Activated T-helper 2 cell treated with anti-CD3 and anti-CD28 coated beads, Interferon-gamma antibody, Interleukin-2, Interleukin-4, amounts not matched to agents 10 μg/mL and 5 μg/mL and 100 μg/mL, durations not matched to agents 14 hours and 24 hours and 36 hours (primary cell): ENCODE data around the gene CRYBA2. TPM values are rescaled to one million over a fixed set of nuclear protein-coding genes. Genes with fewer than 3 reads are reported as not detected.

ENCODE experiments used
- DNase-seq: peaks from one replicate; pipeline ENCODE4 v3.0.0; 2021; ENCODE audit warnings: low spot score
- H3K27ac Mint-ChIP-seq: one replicate; pipeline ENCODE4 v1.8.0; 2021; ENCODE audit warnings: mixed read lengths
- H3K27me3 Mint-ChIP-seq: one replicate; pipeline ENCODE4 v1.8.0; 2021; ENCODE audit warnings: low read depth, mixed read lengths
- H3K36me3 Mint-ChIP-seq: one replicate; pipeline ENCODE4 v1.8.0; 2021; ENCODE audit warnings: low read depth, mixed read lengths
- H3K4me1 Mint-ChIP-seq: one replicate; pipeline ENCODE4 v1.8.0; 2021; ENCODE audit warnings: low read depth, mixed read lengths
- H3K4me3 Mint-ChIP-seq: one replicate; pipeline ENCODE4 v1.8.0; 2021; ENCODE audit warnings: low read depth, mild to moderate bottlenecking, moderate library complexity, mixed read lengths
- H3K9me3 Mint-ChIP-seq: one replicate; pipeline ENCODE4 v1.8.0; 2021; ENCODE audit warnings: mixed read lengths
- intact Hi-C: fragments of 100-400 bp; cut with micrococcal nuclease; formaldehyde crosslinking; loops from one replicate; pipeline ENCODE4 v1.15.1; 2023
- total RNA-seq: library from RNA; stranded (reverse); gene quantifications from 2 replicates; pipeline ENCODE4 v1.2.3, GENCODE V29; 2022

CRYBA2 gene
- total RNA-seq, 1 donor from 2014 or later: not detected

- DNase-seq: no peak
- H3K27ac Mint-ChIP-seq: no peak overlapping the region
- no peak overlapping the region for H3K4me3 Mint-ChIP-seq
- H3K36me3 Mint-ChIP-seq: no peaks in the 10 kb centered on the region
- H3K27me3 Mint-ChIP-seq: no peaks in the 10 kb centered on the region
- intact Hi-C loops: no loop called here
- no peaks in the 10 kb centered on the region for H3K9me3 Mint-ChIP-seq
- no peaks in the 10 kb centered on the region for H3K4me1 Mint-ChIP-seq
Observed at GRCh38 chr2:219019436-219019835, 26.2 kb upstream of the CRYBA2 start.

GRCh38 chr2:219018726-219019125 lies 25.5 kb upstream of the CRYBA2 start:
- no peak for DNase-seq
- no peaks in the 10 kb centered on the region for H3K27me3 Mint-ChIP-seq
- no peaks in the 10 kb centered on the region for H3K9me3 Mint-ChIP-seq
- no peaks in the 10 kb centered on the region for H3K36me3 Mint-ChIP-seq
- intact Hi-C loops: no loop called here
- H3K4me1 Mint-ChIP-seq: no peaks in the 10 kb centered on the region
- H3K27ac Mint-ChIP-seq: no peak overlapping the region
- no peak overlapping the region for H3K4me3 Mint-ChIP-seq

GRCh38 chr2:219018286-219018685 lies 25.1 kb upstream of the CRYBA2 start:
- Mint-ChIP-seq H3K4me1 (no peaks in the 10 kb centered on the region), H3K27me3 (no peaks in the 10 kb centered on the region), H3K36me3 (no peaks in the 10 kb centered on the region)

GRCh38 chr2:219017201-219017931 lies 24.1 kb upstream of the CRYBA2 start:
- Mint-ChIP-seq H3K36me3 (no peaks in the 10 kb centered on the region), H3K9me3 (no peaks in the 10 kb centered on the region), H3K27me3 (peaks cover 2% of the 10 kb centered on the region), H3K4me1 (no peaks in the 10 kb centered on the region), H3K27ac (no peak overlapping the region), H3K4me3 (no peak overlapping the region)
- no peak for DNase-seq
- intact Hi-C loops: no loop called here

More at GRCh38 chr2:219018286-219018685, 25.1 kb upstream of the CRYBA2 start:
- intact Hi-C loops: no loop called here
- no peak overlapping the region for H3K4me3 Mint-ChIP-seq
- H3K27ac Mint-ChIP-seq: no peak overlapping the region
- no peaks in the 10 kb centered on the region for H3K9me3 Mint-ChIP-seq
- no peak for DNase-seq

- Mint-ChIP-seq H3K36me3 (no peaks in the 10 kb centered on the region), H3K27ac (no peak overlapping the region)
Observed at GRCh38 chr2:219016721-219017120, 23.5 kb upstream of the CRYBA2 start.

GRCh38 chr2:219010873-219011272 lies 17.7 kb upstream of the CRYBA2 start:
- Mint-ChIP-seq H3K36me3 (no peaks in the 10 kb centered on the region), H3K4me3 (no peak overlapping the region), H3K9me3 (no peaks in the 10 kb centered on the region), H3K4me1 (no peaks in the 10 kb centered on the region), H3K27ac (no peak overlapping the region), H3K27me3 (peaks cover 11% of the 10 kb centered on the region)
- intact Hi-C loops: no loop called here
- DNase-seq: no peak

More at GRCh38 chr2:219016721-219017120, 23.5 kb upstream of the CRYBA2 start:
- Mint-ChIP-seq H3K4me3 (no peak overlapping the region), H3K4me1 (no peaks in the 10 kb centered on the region), H3K27me3 (peaks cover 2% of the 10 kb centered on the region), H3K9me3 (no peaks in the 10 kb centered on the region)
- intact Hi-C loops: no loop called here
- no peak for DNase-seq

GRCh38 chr2:219010162-219010756 lies 17.0 kb upstream of the CRYBA2 start:
- DNase-seq: no peak

GRCh38 chr2:219009294-219009693 lies 16.1 kb upstream of the CRYBA2 start:
- H3K9me3 Mint-ChIP-seq: no peaks in the 10 kb centered on the region
- H3K27me3 Mint-ChIP-seq: peaks cover 23% of the 10 kb centered on the region
- H3K4me3 Mint-ChIP-seq: no peak overlapping the region
- H3K36me3 Mint-ChIP-seq: no peaks in the 10 kb centered on the region
- intact Hi-C loops: no loop called here
- no peak overlapping the region for H3K27ac Mint-ChIP-seq
- DNase-seq: no peak
- no peaks in the 10 kb centered on the region for H3K4me1 Mint-ChIP-seq

More at GRCh38 chr2:219010162-219010756, 17.0 kb upstream of the CRYBA2 start:
- Mint-ChIP-seq H3K4me3 (no peak overlapping the region), H3K4me1 (no peaks in the 10 kb centered on the region), H3K9me3 (no peaks in the 10 kb centered on the region), H3K27me3 (peaks cover 16% of the 10 kb centered on the region), H3K27ac (no peak overlapping the region), H3K36me3 (no peaks in the 10 kb centered on the region)
- intact Hi-C loops: no loop called here

GRCh38 chr2:219003979-219004378 lies 10.8 kb upstream of the CRYBA2 start:
- H3K4me1 Mint-ChIP-seq: peaks cover 4% of the 10 kb centered on the region
- H3K27ac Mint-ChIP-seq: no peak overlapping the region
- peaks cover 53% of the 10 kb centered on the region for H3K27me3 Mint-ChIP-seq
- no peaks in the 10 kb centered on the region for H3K36me3 Mint-ChIP-seq
- intact Hi-C loops: loop anchor here (2.0 kb wide), 1 partner anchor 23 kb away; no protein-coding TSS in a partner anchor
- DNase-seq: no peak
- no peak overlapping the region for H3K4me3 Mint-ChIP-seq
- H3K9me3 Mint-ChIP-seq: no peaks in the 10 kb centered on the region

- DNase-seq: no peak
- H3K4me1 Mint-ChIP-seq: peaks cover 4% of the 10 kb centered on the region
- no peak overlapping the region for H3K4me3 Mint-ChIP-seq
- H3K27me3 Mint-ChIP-seq: peaks cover 57% of the 10 kb centered on the region
- no peaks in the 10 kb centered on the region for H3K9me3 Mint-ChIP-seq
- H3K27ac Mint-ChIP-seq: no peak overlapping the region
- no peaks in the 10 kb centered on the region for H3K36me3 Mint-ChIP-seq
- intact Hi-C loops: loop anchor here (2.0 kb wide), 1 partner anchor 22 kb away; no protein-coding TSS in a partner anchor
Observed at GRCh38 chr2:219003267-219003634, 10.0 kb upstream of the CRYBA2 start.

GRCh38 chr2:219002395-219003266 lies 9.4 kb upstream of the CRYBA2 start:
- Mint-ChIP-seq H3K27me3 (peaks cover 59% of the 10 kb centered on the region), H3K9me3 (no peaks in the 10 kb centered on the region), H3K36me3 (no peaks in the 10 kb centered on the region), H3K4me1 (peaks cover 4% of the 10 kb centered on the region), H3K27ac (no peak overlapping the region), H3K4me3 (no peak overlapping the region)
- intact Hi-C loops: loop anchor here (2.0 kb wide), 1 partner anchor 22 kb away; no protein-coding TSS in a partner anchor
- peak; percentile 22 for DNase-seq

GRCh38 chr2:219001577-219002394 lies 8.6 kb upstream of the CRYBA2 start:
- intact Hi-C loops: loop anchor here (2.0 kb wide), 1 partner anchor 21 kb away; no protein-coding TSS in a partner anchor
- Mint-ChIP-seq H3K27ac (no peak overlapping the region), H3K4me3 (no peak overlapping the region), H3K4me1 (peaks cover 4% of the 10 kb centered on the region), H3K36me3 (no peaks in the 10 kb centered on the region), H3K27me3 (peaks cover 62% of the 10 kb centered on the region), H3K9me3 (no peaks in the 10 kb centered on the region)
- no peak for DNase-seq
